Measurements from ENCODE around the gene PEAK3. TPM values are rescaled to one million over a fixed set of nuclear protein-coding genes. Genes with fewer than 3 reads are reported as not detected.

Gene PEAK3
- total RNA-seq, 6 donors from 2014 or later, result 2.4 to 8.6 (median 4.6) TPM

DNA sequence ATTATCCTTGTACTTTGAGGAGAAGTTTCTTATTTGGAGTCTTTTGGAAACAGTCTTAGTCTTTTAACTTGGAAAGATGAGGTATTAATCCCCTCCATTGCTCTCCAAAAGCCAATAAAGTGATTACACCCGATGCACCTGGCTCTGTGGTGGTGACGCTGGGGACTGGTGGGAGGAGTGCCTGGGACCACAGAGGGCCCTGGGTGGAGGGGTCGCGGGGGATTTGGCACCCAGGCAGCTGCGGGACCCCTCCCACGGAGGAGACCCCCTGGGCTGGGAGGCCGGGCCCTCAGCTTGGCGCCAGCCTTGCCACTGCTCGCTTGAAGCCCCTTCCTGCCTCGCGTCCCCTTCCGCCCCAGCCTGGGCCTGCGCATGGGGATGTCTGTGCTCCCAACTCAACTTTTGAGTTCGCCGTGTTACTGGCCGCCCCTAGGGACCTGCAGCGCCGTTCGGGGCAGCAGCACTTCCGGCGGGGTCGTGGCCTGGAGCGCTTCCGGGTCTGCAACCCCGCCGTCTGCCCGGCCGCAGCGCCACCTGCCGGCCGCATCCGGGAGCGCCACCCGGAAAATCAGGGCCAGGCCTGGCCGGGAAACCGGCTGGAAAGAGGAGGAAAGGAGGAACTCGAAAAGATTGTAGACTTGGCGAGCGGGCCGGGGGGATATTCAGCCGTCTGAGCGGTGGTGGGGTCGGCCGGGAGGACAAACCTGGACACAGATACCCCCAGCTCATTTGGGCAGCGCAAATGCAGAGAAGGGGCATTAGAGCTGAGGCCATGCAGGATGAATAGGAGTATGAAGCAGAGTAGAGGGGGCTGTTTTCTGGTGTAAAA is 8.4 kb downstream of the PEAK3 start:
- 11 to 20% methylated on average over 40 to 41 of the region's 45 CpGs for WGBS, 2 donors
- Histone ChIP-seq H3K4me3 (peak overlapping the region in 3 of 4 donors; percentile 20 to 99 (median 40)), H3K4me1 (peaks cover 46 to 60% (median 54%) of the 10 kb centered on the region in 4 donors), H3K9me3 (no peaks in the 10 kb centered on the region), H3K27ac (peak overlapping the region; percentile 49 to 99 (median 76)), H3K27me3 (no peaks in the 10 kb centered on the region), H3K36me3 (peaks cover 9 to 36% (median 27%) of the 10 kb centered on the region in 4 donors)
- ATAC-seq (ENCODE audit: low FRiP score in 2 of 2) (peak; percentile 37 to 49), DNase-seq (peak; percentile 78 to 97)
- peak; percentile 52 to 65 for TF ChIP-seq POLR2AphosphoS5 (IDR thresholded peaks at IDR 0.05)
- TF ChIP-seq POLR2A (IDR thresholded peaks at IDR 0.05), result peak in 1 of 4 donors; percentile 48
- TF ChIP-seq EP300 (IDR thresholded peaks at IDR 0.05), result no peak
- TF ChIP-seq, protein P1, sequence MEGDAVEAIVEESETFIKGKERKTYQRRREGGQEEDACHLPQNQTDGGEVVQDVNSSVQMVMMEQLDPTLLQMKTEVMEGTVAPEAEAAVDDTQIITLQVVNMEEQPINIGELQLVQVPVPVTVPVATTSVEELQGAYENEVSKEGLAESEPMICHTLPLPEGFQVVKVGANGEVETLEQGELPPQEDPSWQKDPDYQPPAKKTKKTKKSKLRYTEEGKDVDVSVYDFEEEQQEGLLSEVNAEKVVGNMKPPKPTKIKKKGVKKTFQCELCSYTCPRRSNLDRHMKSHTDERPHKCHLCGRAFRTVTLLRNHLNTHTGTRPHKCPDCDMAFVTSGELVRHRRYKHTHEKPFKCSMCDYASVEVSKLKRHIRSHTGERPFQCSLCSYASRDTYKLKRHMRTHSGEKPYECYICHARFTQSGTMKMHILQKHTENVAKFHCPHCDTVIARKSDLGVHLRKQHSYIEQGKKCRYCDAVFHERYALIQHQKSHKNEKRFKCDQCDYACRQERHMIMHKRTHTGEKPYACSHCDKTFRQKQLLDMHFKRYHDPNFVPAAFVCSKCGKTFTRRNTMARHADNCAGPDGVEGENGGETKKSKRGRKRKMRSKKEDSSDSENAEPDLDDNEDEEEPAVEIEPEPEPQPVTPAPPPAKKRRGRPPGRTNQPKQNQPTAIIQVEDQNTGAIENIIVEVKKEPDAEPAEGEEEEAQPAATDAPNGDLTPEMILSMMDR (IDR thresholded peaks at IDR 0.05), result peak; percentile 96 to 99 (median 98)

DNA sequence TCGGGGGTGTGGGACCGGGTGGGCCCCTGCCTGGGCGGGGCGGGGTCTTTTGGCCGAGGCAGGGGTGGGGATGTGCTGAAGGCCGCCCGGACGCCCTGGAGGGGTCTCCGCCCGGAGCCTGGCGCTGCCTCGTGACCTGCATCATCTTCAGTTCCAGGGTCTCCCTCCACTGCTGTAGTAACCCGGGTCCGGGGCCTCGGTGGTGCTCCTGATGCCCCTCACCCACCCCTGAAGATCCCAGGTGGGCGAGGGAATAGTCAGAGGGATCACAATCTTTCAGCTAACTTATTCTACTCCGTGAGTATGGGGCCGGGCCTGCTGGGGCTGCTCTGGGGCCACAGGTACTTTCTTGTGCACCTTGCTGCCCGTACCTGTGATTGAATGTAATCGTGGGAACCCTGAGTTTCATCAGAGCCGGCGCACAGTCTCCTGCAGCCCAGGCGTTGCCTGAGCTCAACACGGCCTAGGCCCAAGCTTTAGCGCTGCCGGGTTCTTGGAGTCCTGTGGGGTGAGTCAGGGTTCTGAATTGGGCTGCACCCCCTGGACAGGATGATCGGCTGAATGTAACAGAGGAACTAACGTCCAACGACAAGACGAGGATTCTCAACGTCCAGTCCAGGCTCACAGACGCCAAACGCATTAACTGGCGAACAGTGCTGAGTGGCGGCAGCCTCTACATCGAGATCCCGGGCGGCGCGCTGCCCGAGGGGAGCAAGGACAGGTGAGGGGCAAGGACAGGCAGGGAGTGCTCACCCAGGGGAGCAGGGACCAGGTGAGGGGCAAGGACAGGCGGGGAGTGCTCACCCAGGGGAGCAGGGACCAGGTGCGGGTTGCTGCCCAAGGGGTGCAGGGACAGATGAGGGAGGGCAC is 10.5 kb downstream of the PEAK3 start:
- 35 to 67% methylated on average over 14 to 36 of the region's 43 CpGs for WGBS, 2 donors
- Histone ChIP-seq H3K4me3 (peak overlapping the region; percentile 87 to 99 (median 98)), H3K27me3 (no peaks in the 10 kb centered on the region), H3K9me3 (no peaks in the 10 kb centered on the region), H3K36me3 (peaks cover 9 to 31% (median 24%) of the 10 kb centered on the region in 4 donors), H3K27ac (peak overlapping the region; percentile 99), H3K4me1 (peaks cover 60 to 78% (median 70%) of the 10 kb centered on the region in 4 donors)
- DNase-seq (peak in 1 of 2 donors; percentile 85), ATAC-seq (ENCODE audit: low FRiP score in 2 of 2) (no peak)
- TF ChIP-seq POLR2A (IDR thresholded peaks at IDR 0.05), result no peak
- no peak for TF ChIP-seq EP300 (IDR thresholded peaks at IDR 0.05)
- TF ChIP-seq, protein P1 (IDR thresholded peaks at IDR 0.05), result no peak
- TF ChIP-seq POLR2AphosphoS5 (IDR thresholded peaks at IDR 0.05), result no peak

DNA sequence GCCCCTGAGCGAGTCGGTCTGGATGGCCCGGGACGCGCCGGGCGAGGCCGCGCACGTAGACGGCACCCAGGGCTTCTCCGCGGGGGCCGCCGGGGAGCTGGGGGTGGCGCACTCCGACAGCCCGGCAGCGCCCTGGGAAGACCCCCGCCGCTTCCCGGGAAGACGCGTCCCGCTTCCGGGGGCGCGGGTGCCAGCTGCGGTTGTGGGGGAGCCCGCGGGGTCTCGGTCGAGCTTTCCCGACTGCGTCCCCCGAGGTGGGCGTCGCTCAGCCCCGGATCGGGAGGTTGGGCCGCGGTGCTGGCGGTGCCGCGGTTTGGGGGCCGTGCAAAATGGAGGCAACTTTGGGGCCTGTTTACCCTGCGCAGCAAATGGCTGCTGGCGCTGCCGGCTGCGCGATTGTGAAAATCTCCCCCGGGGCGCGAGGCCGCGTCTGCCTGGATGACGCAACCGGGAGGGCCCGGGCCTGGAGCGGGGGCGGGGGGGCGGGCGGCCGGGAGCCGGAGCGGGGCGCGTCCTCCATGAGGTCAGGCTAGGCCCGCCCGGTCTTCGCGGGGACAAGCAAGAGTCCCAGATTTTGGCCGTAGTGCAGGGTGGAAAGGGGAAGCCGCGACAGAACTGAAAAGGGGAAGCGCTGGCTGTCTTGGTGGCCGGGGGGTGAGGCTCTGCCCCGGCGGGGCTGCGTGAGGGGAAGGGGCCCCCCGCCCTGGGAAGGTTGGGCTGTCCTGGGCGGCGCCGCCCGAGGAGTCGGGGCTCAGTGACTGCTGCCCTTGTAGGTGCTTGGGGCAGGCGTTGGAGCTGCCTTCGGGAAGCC is 11.3 kb downstream of the PEAK3 start:
- no peaks in the 10 kb centered on the region for H3K9me3 ChIP-seq
- H3K27me3 ChIP-seq, result no peaks in the 10 kb centered on the region
- WGBS, 2 donors, result 0% methylated on average over 16 to 40 of the region's 88 CpGs
- H3K36me3 ChIP-seq, result peaks cover 9 to 24% (median 18%) of the 10 kb centered on the region in 4 donors
- ATAC-seq (ENCODE audit: low FRiP score in 2 of 2) (peak; percentile 30 to 69), DNase-seq (peak; percentile 87 to 96)
- H3K27ac ChIP-seq, result peak overlapping the region; percentile 99
- peaks cover 59 to 76% (median 67%) of the 10 kb centered on the region in 4 donors for H3K4me1 ChIP-seq
- H3K4me3 ChIP-seq, result peak overlapping the region; percentile 87 to 99 (median 98)
- peak; percentile 73 to 93 for TF ChIP-seq POLR2AphosphoS5 (IDR thresholded peaks at IDR 0.05)
- peak; percentile 23 to 84 (median 51) for TF ChIP-seq POLR2A (IDR thresholded peaks at IDR 0.05)
- TF ChIP-seq EP300 (IDR thresholded peaks at IDR 0.05), result peak in 1 of 4 donors; percentile 36
- TF ChIP-seq, protein P1 (IDR thresholded peaks at IDR 0.05), result no peak

DNA sequence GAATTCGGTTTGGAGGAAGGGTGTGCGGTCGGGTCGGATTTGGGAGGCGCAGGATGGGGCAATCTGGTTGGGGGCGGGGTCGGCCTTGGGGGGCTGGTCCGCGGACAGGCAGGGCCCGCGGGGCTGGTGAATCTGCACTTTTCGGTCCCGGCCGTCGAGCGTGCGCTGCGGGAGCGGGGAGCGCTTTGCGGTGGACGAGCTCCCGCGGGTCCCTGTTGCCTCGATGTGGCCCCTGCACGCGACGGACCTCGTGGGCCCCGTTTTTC is 11.9 kb downstream of the PEAK3 start:
- Histone ChIP-seq H3K27me3 (no peaks in the 10 kb centered on the region), H3K4me1 (peaks cover 53 to 70% (median 62%) of the 10 kb centered on the region in 4 donors), H3K36me3 (peaks cover 9 to 24% (median 17%) of the 10 kb centered on the region in 4 donors), H3K27ac (peak overlapping the region; percentile 99), H3K9me3 (no peaks in the 10 kb centered on the region), H3K4me3 (peak overlapping the region; percentile 87 to 99 (median 98))
- TF ChIP-seq POLR2AphosphoS5 (IDR thresholded peaks at IDR 0.05), result no peak
- TF ChIP-seq, protein P1 (IDR thresholded peaks at IDR 0.05), result peak in 1 of 6 experiments; percentile 3
- 0% methylated on average over 7 of the region's 30 CpGs; no CpG with 5 or more reads in 1 of the 2 donors for WGBS, 2 donors
- DNase-seq (no peak), ATAC-seq (ENCODE audit: low FRiP score in 2 of 2) (peak in 1 of 2 donors; percentile 50)

All from upper lobe of left lung (tissue), 6 donors.